Stimulated activated CD8-positive, alpha-beta memory T cell treated with anti-CD3 and anti-CD28 coated beads, Interleukin-2, amount 100 ng/mL, for 1 hour (primary cell): ENCODE data around the gene NDUFV3.
A peak's percentile ranks its signal among the peaks of the same experiment; 100 is the strongest.
"Not testable (repeated sequence)": the region's sequence is repeated elsewhere in the genome, so short reads cannot be mapped to it uniquely, and the experiment has no call there.

ENCODE experiments used
- DNase-seq, 2 donors: peaks; one replicate each; pipeline ENCODE4 v3.0.0-alpha.2; 2020; ENCODE audit warnings: low read depth in 2 of 2

NDUFV3 gene

DNA sequence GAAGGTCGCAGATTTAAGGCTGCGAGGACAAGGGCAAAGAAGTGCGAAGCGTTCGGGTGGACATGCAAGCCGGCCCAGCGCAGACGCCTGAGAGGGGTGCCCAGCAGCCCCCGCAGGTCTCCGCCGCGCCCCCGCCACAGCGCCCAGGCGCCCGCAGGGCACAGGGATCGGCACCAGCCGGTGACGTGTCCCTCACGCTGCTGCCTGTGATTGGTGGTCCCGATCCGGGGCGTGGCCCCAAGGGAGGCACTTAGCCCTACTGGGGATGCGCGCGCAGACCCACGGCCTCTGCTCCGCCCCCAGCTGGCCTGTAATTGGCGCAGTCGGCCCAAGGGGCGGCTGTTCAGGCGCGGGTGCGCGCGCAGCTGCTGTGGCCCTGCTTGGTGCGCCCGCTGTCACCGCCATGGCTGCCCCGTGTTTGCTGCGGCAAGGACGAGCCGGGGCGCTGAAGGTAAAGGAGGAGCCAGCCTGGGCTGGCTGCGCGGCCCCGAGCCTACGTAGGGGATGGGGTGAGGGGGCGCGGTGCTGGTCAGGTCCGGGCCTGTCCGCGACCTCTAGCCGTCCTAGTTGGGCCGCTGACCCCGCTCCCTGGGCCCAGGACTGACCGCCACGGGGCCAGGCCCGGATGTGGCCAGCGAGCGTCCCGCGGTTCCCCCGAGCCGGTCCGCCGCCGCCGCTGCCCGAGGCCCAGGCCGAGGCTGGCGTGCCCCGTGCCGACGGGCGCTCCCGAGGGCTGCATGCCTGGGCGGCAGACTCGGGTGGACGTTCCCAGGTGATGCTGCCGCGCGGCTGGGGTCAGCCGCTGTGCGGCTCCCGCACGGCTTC is at the start of gene NDUFV3:
Gene NDUFV3 (plus strand): TSS at position 379 of the 825 bp plus-strand sequence. CDS start 25 bp downstream, at position 404.
- peak; percentile 100 for DNase-seq

DNA sequence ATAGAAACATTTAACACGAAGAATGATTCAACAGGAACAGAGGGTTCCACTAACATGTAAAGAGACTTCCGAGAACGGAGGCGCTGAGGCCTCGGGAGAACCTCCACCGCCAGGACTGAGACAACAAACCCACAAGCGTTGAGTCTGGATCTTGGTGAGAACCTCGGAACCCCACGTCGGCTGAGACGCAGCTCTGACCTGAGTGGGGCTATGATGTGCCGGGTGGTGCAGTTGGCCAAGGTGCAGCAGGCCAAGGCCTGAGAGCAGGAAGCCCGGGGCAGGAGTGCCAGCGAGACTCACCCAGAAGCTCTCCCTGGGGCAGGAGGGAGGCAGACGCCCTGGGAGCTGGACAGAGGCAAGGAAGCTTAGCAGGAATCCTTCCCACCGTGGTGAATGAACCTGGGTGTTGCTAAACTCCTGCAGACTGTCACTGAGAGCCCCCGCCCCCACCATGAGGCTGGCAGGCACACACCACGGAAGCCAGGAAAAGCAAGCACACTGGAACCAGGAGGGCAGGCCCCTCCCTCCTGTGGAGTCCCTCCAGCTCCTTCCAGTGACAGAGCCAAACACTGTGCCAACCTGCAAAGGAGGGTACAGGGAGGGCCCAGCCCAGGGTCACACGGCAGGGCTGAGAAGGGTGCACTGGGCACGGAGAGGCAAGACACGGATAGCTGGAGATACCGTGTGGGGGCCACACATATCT is 48.5 kb upstream of the NDUFV3 start:
- no peak for DNase-seq

DNA sequence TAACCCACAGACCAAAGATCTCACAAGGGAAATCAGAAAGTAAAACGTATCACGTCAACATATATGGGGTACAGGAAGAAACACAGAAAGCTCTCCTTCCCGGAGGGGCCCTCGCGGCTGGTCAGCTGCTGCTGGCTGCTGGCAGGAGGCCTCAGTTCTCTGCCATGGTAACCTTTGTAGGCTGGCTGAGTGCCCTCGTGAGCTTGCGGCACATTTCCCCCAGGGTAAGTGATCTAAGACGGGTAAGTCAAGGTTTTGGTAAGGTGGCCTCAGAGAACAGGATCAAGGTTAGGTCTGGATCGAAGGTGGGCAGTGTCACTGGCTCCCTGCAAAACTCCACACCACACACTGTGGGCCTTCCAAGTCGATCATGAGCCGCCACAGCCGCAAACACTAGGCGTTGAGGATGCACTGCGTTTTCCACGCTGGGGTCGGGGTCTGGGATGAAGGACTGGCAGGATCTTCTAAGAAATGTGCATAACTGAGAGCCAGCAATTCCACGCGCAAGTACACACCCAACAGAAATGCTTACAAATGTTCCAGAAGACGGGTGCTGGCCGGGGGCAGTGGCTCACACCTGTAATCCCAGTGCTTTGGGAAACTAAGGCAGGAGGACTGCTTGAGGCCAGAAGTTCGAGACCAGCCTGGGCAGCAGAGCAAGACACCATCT is 47.7 kb upstream of the NDUFV3 start:
- no peak for DNase-seq

DNA sequence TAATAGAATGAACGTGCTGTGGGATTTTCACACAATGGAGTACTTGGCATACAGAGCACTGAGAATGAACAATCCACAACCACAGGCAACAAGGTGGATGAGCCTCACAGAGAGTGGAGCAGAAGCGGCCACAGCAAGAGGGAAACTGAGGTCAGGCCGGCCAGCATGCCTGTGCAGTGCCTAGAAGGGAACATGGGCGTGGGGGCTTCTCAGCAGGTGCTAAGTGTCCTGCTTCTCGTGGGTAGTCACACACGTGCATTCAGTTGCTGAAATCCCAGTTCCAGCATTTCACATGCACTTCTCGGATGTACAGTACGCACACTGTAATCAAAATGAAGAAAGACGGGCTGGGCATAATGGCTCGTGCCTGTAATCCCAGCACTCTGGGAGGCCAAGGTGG is 46.9 kb upstream of the NDUFV3 start:
- no peak for DNase-seq

DNA sequence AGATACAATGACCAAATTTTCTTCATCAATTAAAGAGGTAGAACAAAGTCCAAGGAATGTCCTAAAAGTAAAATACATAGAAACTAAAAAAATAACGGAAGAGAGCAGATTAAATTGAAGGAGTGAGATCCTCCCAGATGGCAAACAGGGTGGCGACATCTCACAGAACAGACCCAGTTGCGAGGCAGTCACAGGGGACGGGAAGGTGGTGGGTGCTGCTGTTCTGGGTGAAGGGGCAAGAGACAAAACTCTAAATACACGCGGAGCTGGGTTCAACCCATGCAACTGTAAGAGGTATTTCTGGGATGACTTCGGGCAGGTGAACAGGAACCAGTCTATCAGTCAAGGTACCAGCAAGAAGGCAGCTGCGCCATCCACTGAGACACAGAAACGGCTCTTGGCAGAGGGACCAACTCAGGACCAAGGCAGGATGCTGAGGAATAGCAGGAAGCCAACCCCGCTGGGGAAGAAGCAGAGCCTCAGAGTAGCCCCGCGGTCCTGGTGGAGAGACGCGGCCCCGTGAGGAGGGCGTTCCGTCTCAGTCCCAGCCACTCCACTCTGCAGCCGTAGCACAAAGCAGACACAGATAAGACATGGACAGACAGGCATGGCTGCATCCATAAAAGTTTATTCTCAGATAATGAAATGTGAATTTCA is 45.9 kb upstream of the NDUFV3 start:
- DNase-seq: no peak

DNA sequence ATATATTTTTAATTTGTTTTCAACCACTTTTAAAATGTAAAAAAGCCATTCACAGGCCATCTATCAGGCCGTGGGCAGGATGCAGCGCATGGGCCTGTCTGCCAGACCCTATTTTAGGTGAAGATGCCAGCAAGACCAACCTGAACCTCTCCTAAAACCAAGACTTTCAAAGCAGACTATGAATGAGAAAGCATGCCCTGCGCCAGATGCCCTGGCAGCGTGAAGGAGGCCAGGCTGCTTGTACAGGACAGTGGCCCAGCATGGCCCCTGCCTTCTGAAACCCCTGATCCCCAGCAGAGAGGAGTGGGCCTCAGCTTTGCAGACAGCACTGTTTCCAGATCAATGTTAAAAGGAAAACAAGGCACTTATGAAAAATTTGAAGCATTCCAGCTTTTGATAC is 45.4 kb upstream of the NDUFV3 start:
- DNase-seq: no peak

DNA sequence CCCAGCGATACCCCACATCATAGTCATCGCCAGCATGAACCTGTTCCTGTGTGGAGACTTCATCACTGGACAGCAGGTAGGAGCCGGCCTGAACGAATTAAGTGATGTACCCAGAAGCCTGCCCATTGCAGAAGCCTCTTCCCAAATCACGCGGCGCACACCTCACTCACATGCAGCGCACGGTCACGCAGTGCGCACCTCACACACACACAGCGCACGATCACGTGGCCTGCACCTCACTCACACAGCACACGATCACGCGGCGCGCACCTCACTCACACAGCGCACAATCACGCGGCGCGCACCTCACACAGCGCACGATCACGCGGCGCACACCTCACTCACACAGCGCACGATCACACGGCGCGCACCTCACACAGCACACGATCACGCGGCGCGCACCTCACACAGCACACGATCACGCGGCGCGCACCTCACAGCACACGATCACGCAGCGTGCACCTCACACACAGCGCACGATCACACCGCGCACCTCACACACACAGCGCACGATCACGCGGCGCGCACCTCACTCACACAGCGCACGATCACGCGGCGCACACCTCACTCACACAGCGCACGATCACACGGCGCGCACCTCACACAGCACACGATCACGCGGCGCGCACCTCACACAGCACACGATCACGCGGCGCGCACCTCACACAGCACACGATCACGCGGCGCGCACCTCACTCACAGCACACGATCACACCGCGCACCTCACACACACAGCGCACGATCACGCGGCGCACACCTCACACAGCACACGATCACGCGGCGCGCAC is 44.8 kb upstream of the NDUFV3 start:
- not testable (repeated sequence) for DNase-seq

DNA sequence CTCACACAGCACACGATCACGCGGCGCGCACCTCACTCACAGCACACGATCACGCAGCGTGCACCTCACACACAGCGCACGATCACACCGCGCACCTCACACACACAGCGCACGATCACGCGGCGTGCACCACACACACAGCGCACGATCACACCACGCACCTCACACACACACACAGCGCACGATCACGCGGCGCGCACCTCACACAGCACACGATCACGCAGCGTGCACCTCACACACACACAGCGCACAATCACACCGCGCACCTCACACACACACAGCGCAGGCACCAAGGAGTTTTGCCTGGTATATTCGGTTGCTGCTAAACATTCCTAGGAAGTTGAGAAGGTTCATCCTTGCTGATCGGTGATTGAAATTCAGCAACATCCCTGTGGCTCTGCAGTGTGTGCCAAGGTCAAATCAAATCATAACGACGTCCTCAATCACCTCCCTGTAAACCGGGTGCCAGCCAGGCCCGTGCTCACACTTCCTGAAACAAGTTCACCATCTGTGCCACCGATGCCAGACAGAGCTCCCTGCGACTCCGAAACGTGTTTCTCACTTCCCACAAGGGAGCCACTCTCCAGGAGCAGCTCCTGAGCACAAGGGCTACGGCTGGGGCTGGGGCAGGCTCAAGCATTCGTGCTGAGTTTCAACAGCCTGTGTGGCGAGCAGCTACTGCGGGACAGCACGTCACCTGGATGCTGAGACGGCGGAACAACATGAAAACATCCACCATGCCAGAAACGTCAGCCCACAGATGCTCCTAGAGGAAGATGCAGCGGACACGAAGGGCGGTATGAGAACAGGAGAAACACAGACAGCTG is 44.0 kb upstream of the NDUFV3 start:
- DNase-seq: no peak

DNA sequence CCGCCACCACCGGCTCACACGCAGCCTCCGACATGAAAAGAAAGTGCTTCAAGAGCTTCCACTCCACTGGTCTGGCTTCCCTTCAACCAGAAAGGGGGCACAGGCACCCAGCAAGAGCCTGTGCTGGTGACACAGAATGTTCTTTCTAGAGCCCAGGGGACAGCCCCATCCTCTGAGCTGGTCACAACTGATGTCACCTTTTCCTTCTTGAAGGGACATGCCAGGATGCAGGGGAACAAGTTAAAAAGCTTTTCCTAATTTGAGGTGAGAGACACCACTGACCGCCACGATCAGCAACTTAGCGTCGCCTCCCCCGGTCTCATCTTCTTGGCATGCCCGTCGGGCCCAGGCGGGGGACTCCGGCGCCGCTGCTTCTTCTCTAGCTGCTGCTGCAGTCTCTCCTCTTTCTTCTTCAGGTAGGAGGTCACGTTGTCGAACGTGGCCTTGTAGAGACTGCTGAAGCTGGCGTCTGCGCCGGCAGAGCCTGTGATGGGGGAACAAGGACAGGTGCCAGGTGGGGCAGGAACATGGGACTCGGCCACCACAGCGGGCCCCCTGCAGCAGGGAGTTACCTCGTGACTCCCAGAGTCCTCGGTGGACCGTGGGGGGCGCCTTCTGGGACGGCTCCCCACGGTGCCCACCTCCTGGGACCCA is 43.2 kb upstream of the NDUFV3 start:
- no peak for DNase-seq

DNA sequence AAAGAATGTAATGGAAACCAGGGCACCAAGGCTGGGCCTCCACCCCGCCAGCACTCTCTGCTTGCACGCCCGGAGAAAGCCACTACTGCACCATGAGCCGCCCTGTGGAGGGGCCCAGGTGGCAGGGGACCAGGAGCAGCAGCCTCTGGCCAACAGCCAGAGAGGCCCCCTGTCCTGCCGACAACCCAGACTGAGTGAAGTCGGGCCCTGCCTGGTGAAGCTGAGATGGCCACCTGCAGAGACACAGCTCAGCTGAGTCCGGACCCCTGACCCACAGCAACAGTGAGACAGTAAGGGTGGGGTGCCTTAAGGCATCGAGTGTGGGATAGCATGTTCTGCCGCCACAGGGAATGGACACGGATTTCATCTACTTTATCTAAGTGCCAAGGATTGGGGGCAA is 42.6 kb upstream of the NDUFV3 start:
- DNase-seq: no peak

DNA sequence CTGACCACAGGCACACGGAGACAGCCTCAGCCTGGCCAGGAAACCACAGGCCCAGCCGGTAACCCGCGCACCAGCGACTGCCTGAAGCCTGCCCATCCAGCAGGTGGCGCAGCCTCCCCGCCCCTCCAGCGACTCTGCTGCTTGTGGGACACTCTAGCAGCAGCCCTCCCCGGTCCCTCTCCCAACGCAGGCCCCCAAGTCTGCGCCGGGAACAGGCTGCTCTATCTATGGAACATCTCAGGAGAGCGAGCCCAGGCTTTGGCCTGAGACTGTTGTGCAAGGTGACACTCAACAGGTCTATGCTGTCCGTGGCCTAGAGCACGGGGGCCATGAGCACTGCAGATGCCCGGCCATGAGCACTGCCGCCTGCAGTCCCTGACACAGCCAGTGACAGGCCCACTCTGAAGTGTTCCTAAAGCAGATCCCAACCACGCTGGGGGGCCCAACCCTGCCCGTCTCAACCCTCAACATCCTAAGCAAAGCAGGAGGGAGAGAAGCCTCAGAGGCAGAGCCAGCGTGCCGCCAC is 42.2 kb upstream of the NDUFV3 start:
- DNase-seq: no peak

DNA sequence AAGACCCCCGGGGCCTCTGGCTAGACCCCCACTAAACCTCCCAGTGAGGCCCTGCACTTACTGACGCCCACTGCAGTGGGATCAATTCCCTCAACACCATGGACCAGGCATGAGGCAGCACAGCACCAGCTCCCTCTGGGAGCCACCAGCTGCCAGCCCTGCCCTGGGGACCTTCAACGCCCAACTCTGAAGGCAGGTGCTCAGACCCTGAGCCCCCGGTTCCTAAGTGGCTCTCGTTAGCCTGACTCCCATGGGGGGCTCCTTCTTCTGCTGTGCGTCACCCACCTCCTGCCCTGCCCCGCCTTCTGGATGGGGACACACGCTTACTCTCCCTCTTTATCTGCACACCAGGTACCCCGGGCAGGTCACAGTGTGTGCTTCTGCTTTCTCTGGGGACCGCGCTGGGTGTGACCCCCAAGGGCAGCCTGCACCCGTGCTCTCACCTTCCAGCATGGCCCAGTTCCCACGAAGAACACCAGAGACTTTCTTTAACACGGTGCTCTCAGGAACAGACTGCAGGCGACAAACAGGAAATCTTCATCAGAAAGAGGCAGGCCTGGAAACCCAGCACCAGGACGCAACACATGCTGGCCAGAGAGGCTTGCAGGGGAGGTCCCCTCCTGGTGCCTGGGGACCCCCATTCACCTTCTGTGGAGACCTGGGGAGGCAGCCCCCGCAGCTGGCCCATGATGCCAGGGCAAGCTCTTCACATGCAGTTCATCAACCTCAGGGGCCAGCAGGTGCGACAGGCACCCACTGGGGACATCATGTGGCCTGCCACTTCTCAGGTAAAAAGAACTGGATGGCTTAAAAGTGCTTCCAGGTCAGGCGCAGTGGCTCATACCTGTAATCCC is 41.1 kb upstream of the NDUFV3 start:
- DNase-seq: no peak

DNA sequence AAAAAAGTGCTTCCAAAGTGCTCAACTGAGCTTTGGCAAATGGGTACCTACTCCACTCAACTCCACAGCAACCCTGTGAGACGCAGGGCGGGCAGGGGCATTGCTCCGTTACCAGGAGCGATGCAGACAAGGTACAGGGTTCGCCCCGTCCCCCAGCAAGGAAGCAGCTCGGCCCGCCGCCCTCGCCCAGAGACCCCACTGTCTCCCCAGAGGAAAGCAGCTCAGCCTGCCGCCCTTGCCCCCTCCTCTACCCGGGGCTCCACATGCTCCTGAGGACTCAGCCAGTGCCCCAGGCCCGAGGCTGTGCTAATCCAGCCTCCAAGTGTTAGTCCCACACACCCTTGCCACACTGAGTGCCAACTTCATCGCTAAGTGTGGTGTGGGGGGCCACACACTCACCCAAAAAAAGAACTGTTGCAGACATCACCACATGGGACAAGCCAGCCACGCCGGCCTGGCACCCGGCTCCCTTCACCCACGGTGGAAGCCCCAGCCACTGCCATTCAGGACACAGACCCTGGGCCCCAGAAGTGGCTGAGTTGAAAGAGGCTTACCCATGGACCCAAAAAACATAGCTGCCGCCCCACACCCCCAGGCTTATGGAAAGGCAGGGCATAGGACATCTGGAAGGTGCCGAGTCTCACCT is 40.1 kb upstream of the NDUFV3 start:
- DNase-seq: no peak

DNA sequence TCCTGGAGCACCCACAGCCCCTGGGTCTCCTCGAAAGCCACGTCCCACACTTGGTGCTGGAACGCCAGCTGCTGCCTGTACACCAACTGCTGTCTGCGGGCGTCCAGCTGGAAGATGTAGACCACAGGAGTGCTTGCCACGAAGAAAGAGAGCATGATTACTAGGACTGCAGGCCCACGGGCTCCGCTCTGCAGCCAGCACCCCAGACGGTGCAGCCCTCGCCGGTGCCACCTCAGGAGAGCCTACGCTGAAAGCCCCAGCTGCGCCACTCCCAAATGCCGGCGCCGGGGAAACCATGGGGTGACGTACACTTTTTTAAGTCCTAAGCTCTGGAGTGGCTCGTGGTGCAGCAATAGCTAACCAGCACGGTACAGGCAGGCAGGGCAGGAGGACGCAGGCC is 39.5 kb upstream of the NDUFV3 start:
- DNase-seq: no peak

DNA sequence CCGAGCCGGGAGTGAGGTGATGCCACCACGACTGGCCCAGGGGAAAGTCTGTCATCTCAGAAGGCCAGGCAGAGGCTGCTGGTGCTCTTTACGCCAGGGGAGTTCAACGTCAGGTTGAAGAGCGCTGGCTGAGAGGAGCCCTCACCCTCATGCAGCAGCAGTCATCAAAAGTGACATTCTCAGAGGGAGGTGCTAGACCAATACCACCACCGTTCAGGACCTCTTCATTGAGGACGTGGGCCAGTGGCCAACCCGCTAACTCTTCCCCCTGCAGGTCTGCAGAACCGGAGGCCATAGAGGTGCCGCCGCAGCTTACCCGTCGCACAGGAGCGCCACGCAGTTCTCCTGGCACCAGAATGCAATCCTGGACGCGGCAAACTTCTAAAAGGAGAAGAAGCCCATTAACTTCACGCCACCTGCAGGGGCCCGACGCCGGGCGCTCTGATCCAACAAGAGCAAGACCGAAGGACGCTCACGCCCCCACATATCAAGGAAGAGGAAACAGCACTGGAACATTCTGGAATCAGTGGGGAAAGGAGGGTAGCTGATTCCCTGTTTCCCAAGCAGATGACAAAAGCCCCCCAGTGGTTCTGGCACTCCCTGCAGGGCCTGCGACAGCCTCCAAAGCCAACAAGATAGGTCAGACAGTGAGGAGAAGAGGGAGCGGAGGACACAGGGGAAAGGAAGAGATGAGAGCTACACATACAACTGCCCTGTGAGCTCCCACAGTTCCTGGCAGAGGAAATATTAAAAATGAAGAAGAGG is 38.7 kb upstream of the NDUFV3 start:
- DNase-seq: no peak

DNA sequence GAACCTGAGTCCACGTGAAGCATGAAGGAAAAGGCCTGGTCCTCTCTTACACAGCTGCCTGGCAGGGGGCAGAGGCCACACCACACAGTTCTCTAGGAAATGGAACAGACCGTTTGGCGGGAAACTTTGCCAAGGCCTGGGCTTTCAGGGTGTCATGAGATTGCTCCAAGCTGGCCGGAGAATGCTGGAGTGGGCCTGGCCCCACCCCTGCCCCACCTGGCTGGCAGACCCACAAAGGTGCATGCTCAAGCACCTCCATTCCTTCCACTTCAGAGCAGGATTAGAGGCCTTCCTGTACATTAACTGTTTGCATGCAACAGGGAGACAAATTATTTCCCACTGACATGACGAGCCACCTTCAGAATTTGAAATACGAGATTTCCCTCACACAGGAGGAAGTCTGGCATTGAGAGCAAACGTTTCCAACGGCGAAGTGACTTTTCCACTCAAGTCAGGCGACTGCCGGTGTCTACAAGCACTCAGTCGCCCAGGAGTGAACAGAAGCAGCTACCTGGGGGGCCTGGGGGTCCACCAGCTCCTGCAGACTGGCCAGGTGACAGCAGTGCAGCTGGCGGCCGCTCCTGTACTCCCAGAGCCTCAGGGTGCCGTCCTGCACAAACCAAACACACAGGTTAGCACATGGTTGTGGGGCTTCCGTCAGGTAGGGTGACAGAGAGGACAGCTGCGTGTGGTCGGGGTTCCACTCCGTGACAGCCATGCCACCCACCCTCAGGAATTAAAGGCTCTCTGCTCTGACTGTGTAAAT is 37.8 kb upstream of the NDUFV3 start:
- DNase-seq: no peak

DNA sequence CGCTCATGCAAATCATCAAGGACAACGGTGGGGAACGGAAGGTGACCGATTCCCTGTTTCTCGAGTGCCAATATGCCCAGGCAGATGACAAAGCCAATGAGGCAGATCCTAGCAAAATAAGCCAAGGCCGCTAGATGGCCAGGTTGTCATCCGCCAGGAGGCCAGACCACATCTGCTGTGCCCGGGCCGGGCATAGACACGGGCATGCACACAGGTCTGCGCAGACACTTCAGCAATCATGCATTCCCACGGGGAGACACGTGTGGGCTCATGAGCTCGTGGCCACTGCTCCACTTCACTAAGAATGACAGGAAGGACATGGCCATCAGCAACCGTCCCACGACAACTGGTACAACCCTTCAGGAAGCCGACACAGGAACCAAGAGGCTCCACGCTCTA is 37.2 kb upstream of the NDUFV3 start:
- DNase-seq: no peak
